Keratinocyte (primary cell): ENCODE data around the gene ZNF581.

Experiments
- CTCF ChIP-seq, 3 experiments: IDR thresholded peaks in 1 of 3; conservative IDR thresholded peaks in 1 of 3; optimal IDR thresholded peaks in 1 of 3; 2 replicates in 2 of 3; 3 replicates in 1 of 3; pipeline versions ENCODE3 to v1.5.1; 2011; ENCODE audit warnings: low read length in 3 of 3, mild to moderate bottlenecking in 3 of 3, moderate library complexity in 2 of 3, control low read depth in 1 of 3, inconsistent platforms in 1 of 3; ENCODE audit not compliant: insufficient read depth in 2 of 3; ENCODE audit errors: extremely low read depth in 1 of 3
- EZH2 ChIP-seq: IDR thresholded peaks from one replicate; pipeline ENCODE4 v1.6.1; 2012; ENCODE audit warnings: inconsistent platforms, mild to moderate bottlenecking, low read length, moderate library complexity

GRCh38 chr19:55650126-55650557 is 6.7 kb downstream of the ZNF581 start:
- TF ChIP-seq EZH2 (no peak), CTCF (optimal IDR thresholded peaks at IDR 0.05 in 1 of 3, IDR thresholded peaks at IDR 0.05 in 1 of 3, conservative IDR thresholded peaks at IDR 0.05 in 1 of 3; ENCODE audit: extremely low read depth in 1 of 3, insufficient read depth in 2 of 3, low read length in 3 of 3) (no peak)
